HL-60 (cell line): ENCODE data around the gene CLINT1.
A peak's percentile ranks its signal among the peaks of the same experiment; 100 is the strongest.

Experiments
- DNase-seq, 2 experiments: peaks; one replicate each; pipeline ENCODE4 v3.0.0-alpha.2; 2010 to 2020; ENCODE audit warnings: low read depth in 1 of 2, low spot score in 1 of 2
- H3K27ac ChIP-seq: fragments of 250-450 bp; sonication (Bioruptor Pico); replicated peaks from 2 replicates; pipeline ENCODE4 v1.5.1; 2020; ENCODE audit warnings: mild to moderate bottlenecking, moderate library complexity
- H3K27me3 ChIP-seq: fragments of 250-450 bp; sonication (Bioruptor Pico); 2 replicates; pipeline ENCODE4 v1.5.1; 2021; ENCODE audit warnings: mild to moderate bottlenecking, moderate library complexity; ENCODE audit not compliant: insufficient read depth, poor library complexity, severe bottlenecking
- H3K4me3 ChIP-seq: replicated peaks from 2 replicates; pipeline ENCODE4 v1.5.1; 2011; ENCODE audit warnings: mild to moderate bottlenecking, control low read depth, low read length; ENCODE audit not compliant: insufficient read depth
- CTCF ChIP-seq: IDR thresholded peaks from one replicate; pipeline ENCODE4 v1.5.1; 2011; ENCODE audit warnings: low read length, control low read depth, inconsistent platforms; ENCODE audit not compliant: insufficient read depth
- GABPA ChIP-seq: IDR thresholded peaks from 2 replicates; pipeline ENCODE4 v1.6.1; 2012; ENCODE audit warnings: low read depth
- POLR2AphosphoS5 ChIP-seq: IDR thresholded peaks from 2 replicates; pipeline ENCODE4 v1.6.1; 2012; ENCODE audit warnings: low read depth
- REST ChIP-seq: IDR thresholded peaks from 2 replicates; pipeline ENCODE4 v1.6.1; 2012; ENCODE audit warnings: low read depth; ENCODE audit not compliant: insufficient replicate concordance
- SPI1 ChIP-seq: IDR thresholded peaks from 2 replicates; pipeline ENCODE4 v1.6.1; 2012; ENCODE audit warnings: low read depth, mild to moderate bottlenecking, borderline replicate concordance

The CLINT1 gene

GRCh38 chr5:157823655-157824054 lies 35.3 kb downstream of the CLINT1 start:
- TF ChIP-seq REST (no peak), SPI1 (no peak), POLR2AphosphoS5 (no peak), GABPA (no peak), CTCF (no peak)
- no peak overlapping the region for H3K4me3 ChIP-seq
- no peaks in the 10 kb centered on the region for H3K27me3 ChIP-seq
- no peak for DNase-seq
- H3K27ac ChIP-seq, result no peak overlapping the region

- Histone ChIP-seq H3K27me3 (no peaks in the 10 kb centered on the region), H3K4me3 (no peak overlapping the region), H3K27ac (no peak overlapping the region; the same call in 1 of the 2 replicates)
- TF ChIP-seq CTCF, result no peak
- no peak for TF ChIP-seq REST
- TF ChIP-seq SPI1, result peak; percentile 47; the same call in 1 of the 2 replicates
- TF ChIP-seq POLR2AphosphoS5, result no peak
- no peak for TF ChIP-seq GABPA
- DNase-seq, result peak in 1 of 2 experiments; percentile 4
Observed at GRCh38 chr5:157821822-157822622, 36.9 kb downstream of the CLINT1 start.

- no peak for DNase-seq
- Histone ChIP-seq H3K4me3 (no peak overlapping the region), H3K27me3 (no peaks in the 10 kb centered on the region), H3K27ac (no peak overlapping the region; the same call in 1 of the 2 replicates)
- TF ChIP-seq REST (no peak), GABPA (no peak), SPI1 (no peak), CTCF (no peak), POLR2AphosphoS5 (no peak)
Observed at GRCh38 chr5:157821405-157821804, 37.5 kb downstream of the CLINT1 start.
